HG02610 (cell line): Measurements from ENCODE around the gene SMTN.

Experiments used
- ATAC-seq: cut with Tn5 transposase; IDR thresholded peaks from one replicate; pipeline ENCODE4 v1.9.1; 2021; ENCODE audit warnings: mild to moderate bottlenecking, moderate library complexity; ENCODE audit not compliant: unreplicated experiment

The SMTN gene

GRCh38 chr22:31125521-31126117 is 44.5 kb downstream of the SMTN start:
- no peak for ATAC-seq

- ATAC-seq, result no peak
These were observed 45.2 kb downstream of the SMTN start for GRCh38 chr22:31126128-31126868.

GRCh38 chr22:31126869-31127175 is 45.7 kb downstream of the SMTN start:
- no peak for ATAC-seq

- no peak for ATAC-seq
These were observed 46.2 kb downstream of the SMTN start for GRCh38 chr22:31127181-31127772.

GRCh38 chr22:31128156-31128555 is 47.0 kb downstream of the SMTN start:
- no peak for ATAC-seq

- ATAC-seq, result no peak
These were observed 49.8 kb downstream of the SMTN start for GRCh38 chr22:31130873-31131272.

GRCh38 chr22:31133911-31134310 is 52.8 kb downstream of the SMTN start:
- no peak for ATAC-seq

- no peak for ATAC-seq
These were observed 53.6 kb downstream of the SMTN start for GRCh38 chr22:31134688-31135087.

- no peak for ATAC-seq
These were observed 54.6 kb downstream of the SMTN start for GRCh38 chr22:31135706-31136105.

GRCh38 chr22:31136155-31136554 is 55.0 kb downstream of the SMTN start:
- no peak for ATAC-seq

GRCh38 chr22:31136711-31137110 is 55.6 kb downstream of the SMTN start:
- no peak for ATAC-seq

GRCh38 chr22:31137721-31138120 is 56.6 kb downstream of the SMTN start:
- ATAC-seq, result no peak

GRCh38 chr22:31138126-31138525 is 57.0 kb downstream of the SMTN start:
- no peak for ATAC-seq

- ATAC-seq, result no peak
These were observed 57.9 kb downstream of the SMTN start for GRCh38 chr22:31139066-31139465.

GRCh38 chr22:31139866-31140716 is 59.0 kb downstream of the SMTN start, which contains the start of gene PLA2G3:
Gene PLA2G3 (minus strand): TSS chr22:31140508. CDS start chr22:31140354, 154 bp downstream.
- ATAC-seq, result no peak

GRCh38 chr22:31140746-31141145 is 59.6 kb downstream of the SMTN start:
- ATAC-seq, result no peak

- no peak for ATAC-seq
These were observed 60.4 kb downstream of the SMTN start for GRCh38 chr22:31141551-31141950.

- ATAC-seq, result no peak
These were observed 61.2 kb downstream of the SMTN start for GRCh38 chr22:31142285-31142684.

- ATAC-seq, result no peak
These were observed 61.9 kb downstream of the SMTN start for GRCh38 chr22:31143038-31143437.

GRCh38 chr22:31143537-31143936 is 62.4 kb downstream of the SMTN start:
- ATAC-seq, result no peak

GRCh38 chr22:31144223-31144622 is 63.1 kb downstream of the SMTN start:
- no peak for ATAC-seq
